Body of pancreas (tissue), 4 donors: ENCODE measurements around the gene SKP1.

Experiments
- CTCF ChIP-seq, 7 experiments: fragments of 450-650 bp in 4 of 7; fragments of 200-600 bp in 3 of 7; sonication (generic) in 3 of 7; IDR thresholded peaks; one replicate each; pipeline ENCODE4 v1.5.1; 2016 to 2019; ENCODE audit warnings: antibody characterized with exemption in 7 of 7
- POLR2A ChIP-seq, 3 donors: fragments of 450-650 bp; IDR thresholded peaks; one replicate each; pipeline ENCODE4 v1.6.1; 2016; ENCODE audit warnings: antibody characterized with exemption in 3 of 3, mild to moderate bottlenecking in 2 of 3

DNA sequence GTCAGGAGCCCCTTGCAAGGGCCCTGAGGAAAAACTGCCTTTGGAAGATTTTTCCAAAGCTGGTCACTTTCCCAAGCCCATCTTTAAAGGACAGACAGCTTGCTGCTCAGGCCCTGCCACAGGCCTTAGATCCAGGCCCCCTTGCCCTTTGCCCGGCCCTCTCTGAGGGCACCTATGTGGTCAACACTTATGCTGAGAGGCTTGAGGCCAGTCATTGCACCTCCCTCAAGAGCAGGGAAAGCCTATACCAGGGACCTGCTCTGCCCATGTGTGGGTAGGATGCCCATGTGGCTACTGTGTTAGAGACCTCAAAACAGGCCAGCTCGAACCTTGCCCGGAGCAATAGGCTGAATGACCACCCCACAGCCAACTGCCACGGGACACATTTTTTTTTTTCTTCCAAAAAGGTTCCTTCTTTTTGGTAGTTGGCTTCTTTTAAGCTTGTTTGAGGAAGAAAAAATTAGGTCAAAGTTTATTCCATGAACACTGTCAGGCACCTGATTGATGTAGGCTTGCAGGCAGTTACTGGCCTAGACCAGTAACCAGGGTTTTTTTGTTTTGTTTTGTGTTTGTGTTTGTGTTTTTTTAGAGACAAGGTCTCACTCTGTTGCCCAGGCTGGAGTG is 58.4 kb downstream of the SKP1 start:
- TF ChIP-seq CTCF (IDR thresholded peaks at IDR 0.05) (no peak), POLR2A (IDR thresholded peaks at IDR 0.05) (no peak)
